ENCODE results near the gene CREBZF.

The CREBZF gene

DNA sequence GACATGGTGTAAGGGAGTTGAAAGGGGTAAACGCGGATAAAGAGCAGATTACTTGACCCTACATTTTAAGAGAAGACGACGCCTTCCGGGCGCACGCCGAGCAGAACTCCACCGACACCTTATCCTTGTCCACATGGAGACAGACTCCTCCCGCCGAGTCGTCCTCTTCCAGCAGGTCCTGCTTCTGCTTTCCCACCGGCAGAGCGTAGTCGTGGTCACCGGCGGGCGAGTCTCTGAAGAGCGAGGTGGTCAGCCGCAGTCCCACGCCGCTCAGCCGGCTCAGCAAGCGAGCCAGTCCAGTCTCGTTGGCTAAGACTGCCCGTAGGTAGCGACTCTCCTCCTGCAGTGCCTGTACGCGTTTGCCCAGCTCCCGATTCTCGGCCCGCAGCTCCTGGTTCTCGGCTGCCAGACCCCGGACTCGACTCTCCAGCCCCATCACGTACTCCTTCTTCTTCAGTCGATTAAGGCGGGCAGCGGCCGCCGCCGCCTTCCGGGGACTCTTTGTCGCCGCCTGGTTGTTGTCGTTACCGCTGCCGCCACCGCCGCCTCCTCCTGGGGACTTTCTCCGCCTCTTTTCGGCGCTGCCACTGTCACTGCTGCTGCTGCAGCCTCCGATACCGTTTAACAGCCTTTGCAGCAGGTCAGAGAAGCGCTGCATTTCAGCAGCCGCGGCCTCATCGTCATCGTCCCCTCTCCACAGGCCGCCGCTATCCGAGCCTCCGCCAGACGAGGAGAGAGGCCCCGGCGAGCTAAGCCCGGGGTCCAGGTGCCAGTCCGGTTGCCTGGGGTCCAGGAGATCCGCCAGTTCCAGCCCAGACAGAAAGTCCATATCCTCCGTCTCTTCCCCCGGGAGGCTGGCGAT lies 945 bp downstream of the CREBZF start:
- peak; percentile 60 for ATAC-seq
- TF ChIP-seq GLIS3 (CRISPR knock-in tag; IDR thresholded peaks at IDR 0.05) (no peak), BACH2 (CRISPR knock-in tag; IDR thresholded peaks at IDR 0.05; ENCODE audit: borderline replicate concordance) (no peak)

DNA sequence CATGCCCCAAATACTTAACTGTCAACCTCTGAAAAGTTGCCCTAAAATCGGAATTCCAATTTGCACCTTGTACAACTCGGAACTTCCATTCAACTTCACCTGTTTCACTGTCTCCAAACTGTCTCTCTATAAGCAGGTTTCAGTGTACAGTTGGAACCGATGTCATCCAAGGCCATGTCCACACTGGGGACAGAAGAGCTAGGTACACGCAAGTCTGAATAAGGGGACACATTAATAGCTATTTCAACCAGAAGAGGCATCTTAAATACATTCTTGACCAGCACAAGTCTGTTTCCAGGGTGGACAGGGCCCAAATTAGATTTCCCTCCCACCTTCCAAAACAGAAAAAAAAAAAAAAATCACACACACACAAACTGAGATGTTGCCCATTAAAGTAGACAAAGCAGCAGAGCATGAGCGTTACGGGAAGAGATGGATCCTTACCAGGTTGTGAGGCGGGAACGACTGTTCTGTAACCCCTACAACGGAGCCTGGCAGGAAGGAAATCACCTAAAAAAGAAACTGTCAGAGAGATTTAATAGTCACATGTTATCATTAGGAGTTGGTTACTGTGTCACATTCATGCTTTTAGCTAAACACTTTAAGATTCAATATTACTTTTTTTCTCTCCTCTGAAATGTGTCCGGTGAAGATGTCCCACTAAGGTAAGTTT lies 1.7 kb downstream of the CREBZF start:
- TF ChIP-seq ZNF565 (CRISPR knock-in tag; conservative IDR thresholded peaks at IDR 0.05; ENCODE audit: low read depth) = no peak
- no peak for TF ChIP-seq SNAI2 (CRISPR knock-in tag; IDR thresholded peaks at IDR 0.05)
- TF ChIP-seq, protein P1, sequence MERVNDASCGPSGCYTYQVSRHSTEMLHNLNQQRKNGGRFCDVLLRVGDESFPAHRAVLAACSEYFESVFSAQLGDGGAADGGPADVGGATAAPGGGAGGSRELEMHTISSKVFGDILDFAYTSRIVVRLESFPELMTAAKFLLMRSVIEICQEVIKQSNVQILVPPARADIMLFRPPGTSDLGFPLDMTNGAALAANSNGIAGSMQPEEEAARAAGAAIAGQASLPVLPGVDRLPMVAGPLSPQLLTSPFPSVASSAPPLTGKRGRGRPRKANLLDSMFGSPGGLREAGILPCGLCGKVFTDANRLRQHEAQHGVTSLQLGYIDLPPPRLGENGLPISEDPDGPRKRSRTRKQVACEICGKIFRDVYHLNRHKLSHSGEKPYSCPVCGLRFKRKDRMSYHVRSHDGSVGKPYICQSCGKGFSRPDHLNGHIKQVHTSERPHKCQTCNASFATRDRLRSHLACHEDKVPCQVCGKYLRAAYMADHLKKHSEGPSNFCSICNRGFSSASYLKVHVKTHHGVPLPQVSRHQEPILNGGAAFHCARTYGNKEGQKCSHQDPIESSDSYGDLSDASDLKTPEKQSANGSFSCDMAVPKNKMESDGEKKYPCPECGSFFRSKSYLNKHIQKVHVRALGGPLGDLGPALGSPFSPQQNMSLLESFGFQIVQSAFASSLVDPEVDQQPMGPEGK (CRISPR knock-in tag; IDR thresholded peaks at IDR 0.05; ENCODE audit: borderline replicate concordance) = no peak
- no peak for TF ChIP-seq ZNF70 (CRISPR knock-in tag; IDR thresholded peaks at IDR 0.05)
- TF ChIP-seq BACH2 (CRISPR knock-in tag; IDR thresholded peaks at IDR 0.05; ENCODE audit: borderline replicate concordance) = no peak
- ATAC-seq = no peak

DNA sequence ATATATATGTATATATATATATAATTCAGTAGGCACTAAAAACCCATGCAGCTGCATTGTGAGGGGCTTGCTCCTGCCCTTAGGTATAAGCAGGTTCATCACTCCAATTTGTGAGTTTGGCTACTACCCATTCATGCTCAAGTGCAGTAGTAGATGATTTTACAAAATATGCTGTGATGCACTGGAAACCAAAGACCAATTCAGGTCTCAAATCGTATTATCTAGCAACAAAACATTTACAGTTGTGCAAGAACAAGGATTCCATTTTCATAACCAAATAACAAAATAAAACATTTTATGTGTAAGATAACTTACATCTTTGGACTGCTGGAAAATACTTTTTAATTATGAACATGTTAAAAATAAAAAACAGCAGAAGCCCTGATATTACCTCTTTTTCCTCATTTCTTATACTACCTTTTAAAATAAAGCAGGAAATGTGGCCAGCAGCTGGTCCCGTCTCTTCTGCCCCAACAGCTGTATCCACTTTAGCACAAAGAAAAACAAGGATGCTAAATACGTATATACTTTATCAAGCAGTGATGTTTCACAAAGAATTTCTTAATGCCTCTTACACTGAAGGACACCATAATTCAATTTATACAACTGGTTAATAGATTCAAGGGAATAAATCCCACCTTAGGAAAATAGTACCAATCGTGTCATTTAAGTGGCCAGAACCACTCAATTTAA lies 2.8 kb downstream of the CREBZF start:
- TF ChIP-seq CSDC2 (CRISPR knock-in tag; IDR thresholded peaks at IDR 0.05) = no peak
- peak; percentile 55; the same call in 1 of the 2 replicates for TF ChIP-seq TCF4 (CRISPR knock-in tag; IDR thresholded peaks at IDR 0.05; ENCODE audit: borderline replicate concordance)

DNA sequence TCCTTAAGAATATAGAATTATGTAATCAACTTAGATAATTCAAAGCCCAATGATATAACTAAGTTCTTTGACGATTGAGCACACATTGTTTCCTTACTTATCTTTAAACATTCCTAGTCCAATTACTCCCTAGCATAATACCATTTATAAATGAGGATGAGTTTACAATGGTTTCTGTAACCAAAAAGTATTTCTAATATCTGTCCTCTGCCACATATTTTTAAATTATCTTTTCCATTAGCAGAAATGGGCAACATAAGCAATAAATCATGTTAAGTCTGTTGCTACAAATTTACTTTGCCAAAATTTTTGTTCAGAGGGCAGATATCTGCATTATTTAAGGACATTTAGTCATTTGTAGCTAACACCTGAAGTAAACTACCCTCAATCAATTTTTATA lies 6.7 kb downstream of the CREBZF start:
- TF ChIP-seq, protein P2, sequence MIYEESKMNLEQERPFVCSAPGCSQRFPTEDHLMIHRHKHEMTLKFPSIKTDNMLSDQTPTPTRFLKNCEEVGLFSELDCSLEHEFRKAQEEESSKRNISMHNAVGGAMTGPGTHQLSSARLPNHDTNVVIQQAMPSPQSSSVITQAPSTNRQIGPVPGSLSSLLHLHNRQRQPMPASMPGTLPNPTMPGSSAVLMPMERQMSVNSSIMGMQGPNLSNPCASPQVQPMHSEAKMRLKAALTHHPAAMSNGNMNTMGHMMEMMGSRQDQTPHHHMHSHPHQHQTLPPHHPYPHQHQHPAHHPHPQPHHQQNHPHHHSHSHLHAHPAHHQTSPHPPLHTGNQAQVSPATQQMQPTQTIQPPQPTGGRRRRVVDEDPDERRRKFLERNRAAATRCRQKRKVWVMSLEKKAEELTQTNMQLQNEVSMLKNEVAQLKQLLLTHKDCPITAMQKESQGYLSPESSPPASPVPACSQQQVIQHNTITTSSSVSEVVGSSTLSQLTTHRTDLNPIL (CRISPR knock-in tag; IDR thresholded peaks at IDR 0.05; ENCODE audit: low read depth) = peak; percentile 78; the same call in 1 of the 2 replicates
- TF ChIP-seq ZFP3 (CRISPR knock-in tag; IDR thresholded peaks at IDR 0.05) = 0 out of 2 replicates have a peak, but pooled peaks have one; percentile 12
- TF ChIP-seq, protein P3, sequence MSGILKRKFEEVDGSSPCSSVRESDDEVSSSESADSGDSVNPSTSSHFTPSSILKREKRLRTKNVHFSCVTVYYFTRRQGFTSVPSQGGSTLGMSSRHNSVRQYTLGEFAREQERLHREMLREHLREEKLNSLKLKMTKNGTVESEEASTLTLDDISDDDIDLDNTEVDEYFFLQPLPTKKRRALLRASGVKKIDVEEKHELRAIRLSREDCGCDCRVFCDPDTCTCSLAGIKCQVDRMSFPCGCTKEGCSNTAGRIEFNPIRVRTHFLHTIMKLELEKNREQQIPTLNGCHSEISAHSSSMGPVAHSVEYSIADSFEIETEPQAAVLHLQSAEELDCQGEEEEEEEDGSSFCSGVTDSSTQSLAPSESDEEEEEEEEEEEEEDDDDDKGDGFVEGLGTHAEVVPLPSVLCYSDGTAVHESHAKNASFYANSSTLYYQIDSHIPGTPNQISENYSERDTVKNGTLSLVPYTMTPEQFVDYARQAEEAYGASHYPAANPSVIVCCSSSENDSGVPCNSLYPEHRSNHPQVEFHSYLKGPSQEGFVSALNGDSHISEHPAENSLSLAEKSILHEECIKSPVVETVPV (CRISPR knock-in tag; IDR thresholded peaks at IDR 0.05) = peak; percentile 47; the same call in 1 of the 2 replicates
- TF ChIP-seq, protein P4, sequence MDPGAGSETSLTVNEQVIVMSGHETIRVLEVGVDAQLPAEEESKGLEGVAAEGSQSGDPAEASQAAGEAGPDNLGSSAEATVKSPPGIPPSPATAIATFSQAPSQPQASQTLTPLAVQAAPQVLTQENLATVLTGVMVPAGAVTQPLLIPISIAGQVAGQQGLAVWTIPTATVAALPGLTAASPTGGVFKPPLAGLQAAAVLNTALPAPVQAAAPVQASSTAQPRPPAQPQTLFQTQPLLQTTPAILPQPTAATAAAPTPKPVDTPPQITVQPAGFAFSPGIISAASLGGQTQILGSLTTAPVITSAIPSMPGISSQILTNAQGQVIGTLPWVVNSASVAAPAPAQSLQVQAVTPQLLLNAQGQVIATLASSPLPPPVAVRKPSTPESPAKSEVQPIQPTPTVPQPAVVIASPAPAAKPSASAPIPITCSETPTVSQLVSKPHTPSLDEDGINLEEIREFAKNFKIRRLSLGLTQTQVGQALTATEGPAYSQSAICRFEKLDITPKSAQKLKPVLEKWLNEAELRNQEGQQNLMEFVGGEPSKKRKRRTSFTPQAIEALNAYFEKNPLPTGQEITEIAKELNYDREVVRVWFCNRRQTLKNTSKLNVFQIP (CRISPR knock-in tag; IDR thresholded peaks at IDR 0.05; ENCODE audit: borderline replicate concordance, low read depth) = no peak; the same call in 1 of the 2 replicates
- TF ChIP-seq, protein P5, sequence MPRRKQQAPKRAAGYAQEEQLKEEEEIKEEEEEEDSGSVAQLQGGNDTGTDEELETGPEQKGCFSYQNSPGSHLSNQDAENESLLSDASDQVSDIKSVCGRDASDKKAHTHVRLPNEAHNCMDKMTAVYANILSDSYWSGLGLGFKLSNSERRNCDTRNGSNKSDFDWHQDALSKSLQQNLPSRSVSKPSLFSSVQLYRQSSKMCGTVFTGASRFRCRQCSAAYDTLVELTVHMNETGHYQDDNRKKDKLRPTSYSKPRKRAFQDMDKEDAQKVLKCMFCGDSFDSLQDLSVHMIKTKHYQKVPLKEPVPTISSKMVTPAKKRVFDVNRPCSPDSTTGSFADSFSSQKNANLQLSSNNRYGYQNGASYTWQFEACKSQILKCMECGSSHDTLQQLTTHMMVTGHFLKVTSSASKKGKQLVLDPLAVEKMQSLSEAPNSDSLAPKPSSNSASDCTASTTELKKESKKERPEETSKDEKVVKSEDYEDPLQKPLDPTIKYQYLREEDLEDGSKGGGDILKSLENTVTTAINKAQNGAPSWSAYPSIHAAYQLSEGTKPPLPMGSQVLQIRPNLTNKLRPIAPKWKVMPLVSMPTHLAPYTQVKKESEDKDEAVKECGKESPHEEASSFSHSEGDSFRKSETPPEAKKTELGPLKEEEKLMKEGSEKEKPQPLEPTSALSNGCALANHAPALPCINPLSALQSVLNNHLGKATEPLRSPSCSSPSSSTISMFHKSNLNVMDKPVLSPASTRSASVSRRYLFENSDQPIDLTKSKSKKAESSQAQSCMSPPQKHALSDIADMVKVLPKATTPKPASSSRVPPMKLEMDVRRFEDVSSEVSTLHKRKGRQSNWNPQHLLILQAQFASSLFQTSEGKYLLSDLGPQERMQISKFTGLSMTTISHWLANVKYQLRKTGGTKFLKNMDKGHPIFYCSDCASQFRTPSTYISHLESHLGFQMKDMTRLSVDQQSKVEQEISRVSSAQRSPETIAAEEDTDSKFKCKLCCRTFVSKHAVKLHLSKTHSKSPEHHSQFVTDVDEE (CRISPR knock-in tag; IDR thresholded peaks at IDR 0.05) = 0 out of 2 replicates have a peak, but pooled peaks have one; percentile 28
- peak; percentile 99 for TF ChIP-seq ISL1 (CRISPR knock-in tag; IDR thresholded peaks at IDR 0.05)
- peak; percentile 76; the same call in 1 of the 2 replicates for TF ChIP-seq ESRRG (CRISPR knock-in tag; IDR thresholded peaks at IDR 0.05)
- no peak for TF ChIP-seq ZNF70 (CRISPR knock-in tag; IDR thresholded peaks at IDR 0.05)
- ATAC-seq = no peak

More for the DNA sequence above, 2.8 kb downstream of the CREBZF start:
- ATAC-seq = no peak

All from SK-N-SH treated with all-trans-retinoic acid at 6 μM for 48 hours (cell line).